SU-DHL-6 (cell line): ENCODE results near the gene ALKBH3.

ENCODE experiments used
- H2AFZ ChIP-seq: fragments of 200-600 bp; sonication (generic); 2 replicates; pipeline ENCODE4 v1.6.1; 2014; ENCODE audit warnings: low read depth, mild to moderate bottlenecking, moderate library complexity, mixed read lengths, antibody characterized with exemption, low read length; ENCODE audit not compliant: severe bottlenecking
- H3F3A ChIP-seq: fragments of 200-600 bp; shearing (Covaris generic); 2 replicates; pipeline ENCODE4 v1.6.0; 2016; ENCODE audit warnings: antibody characterized with exemption, mild to moderate bottlenecking; ENCODE audit not compliant: insufficient read depth
- H3K27ac ChIP-seq: fragments of 200-600 bp; sonication (generic); 2 replicates; pipeline ENCODE4 v1.5.1; 2016; ENCODE audit warnings: low read depth, mild to moderate bottlenecking, low read length, moderate library complexity, mixed read lengths
- H3K27me3 ChIP-seq: fragments of 200-600 bp; sonication (generic), shearing (Covaris generic); 2 replicates; pipeline ENCODE4 v1.6.0; 2014; ENCODE audit warnings: mild to moderate bottlenecking, low read length
- H3K36me3 ChIP-seq: fragments of 200-600 bp; sonication (generic); 2 replicates; pipeline ENCODE4 v1.6.1; 2014; ENCODE audit warnings: mild to moderate bottlenecking, low read length, mixed read lengths
- H3K4me2 ChIP-seq: fragments of 300-600, 200-600 bp; shearing (Covaris generic), sonication (generic); 2 replicates; pipeline ENCODE4 v1.6.0; 2014; ENCODE audit warnings: low read length, low read depth, mild to moderate bottlenecking; ENCODE audit not compliant: poor library complexity, severe bottlenecking
- H3K4me3 ChIP-seq: fragments of 200-600 bp; sonication (generic); 2 replicates; pipeline ENCODE4 v1.5.1; 2014; ENCODE audit warnings: antibody characterized with exemption, low read length, mild to moderate bottlenecking, mixed read lengths; ENCODE audit not compliant: insufficient read depth, poor library complexity, severe bottlenecking
- H3K79me2 ChIP-seq: fragments of 200-600 bp; sonication (generic); 2 replicates; pipeline ENCODE4 v1.6.1; 2014; ENCODE audit warnings: mild to moderate bottlenecking, low read length, moderate library complexity; ENCODE audit not compliant: insufficient read depth
- H3K9ac ChIP-seq: fragments of 200-600 bp; sonication (generic); 2 replicates; pipeline ENCODE4 v1.7.0; 2014; ENCODE audit warnings: mild to moderate bottlenecking, low read length
- H3K9me2 ChIP-seq: fragments of 200-600 bp; sonication (generic); replicated peaks from 2 replicates; pipeline ENCODE4 v1.6.1; 2014; ENCODE audit warnings: low read length; ENCODE audit not compliant: insufficient read depth
- H3K9me3 ChIP-seq: fragments of 200-600 bp; sonication (generic); 2 replicates; pipeline ENCODE4 v1.6.1; 2014; ENCODE audit warnings: low read length, mixed read lengths; ENCODE audit not compliant: insufficient read depth
- H4K20me1 ChIP-seq: fragments of 200-600 bp; sonication (generic); 2 replicates; pipeline ENCODE4 v1.6.1; 2014; ENCODE audit warnings: low read depth, mild to moderate bottlenecking, antibody characterized with exemption, low read length, moderate library complexity, mixed read lengths
- EZH2phosphoT487 ChIP-seq: fragments of 200-600 bp; sonication (generic), shearing (Covaris generic); conservative IDR thresholded peaks from 2 replicates; pipeline ENCODE4 v1.6.1; 2018; ENCODE audit warnings: mild to moderate bottlenecking, antibody characterized with exemption, low read length, moderate library complexity, mixed read lengths
- TF ChIP-seq, protein P1 (sequence below): fragments of 200-600 bp; sonication (generic); IDR thresholded peaks from one replicate; pipeline ENCODE4 v1.5.1; 2017; ENCODE audit warnings: antibody characterized with exemption, mild to moderate bottlenecking, low read length, moderate library complexity; ENCODE audit not compliant: insufficient read depth, poor library complexity, severe bottlenecking

Gene ALKBH3

DNA sequence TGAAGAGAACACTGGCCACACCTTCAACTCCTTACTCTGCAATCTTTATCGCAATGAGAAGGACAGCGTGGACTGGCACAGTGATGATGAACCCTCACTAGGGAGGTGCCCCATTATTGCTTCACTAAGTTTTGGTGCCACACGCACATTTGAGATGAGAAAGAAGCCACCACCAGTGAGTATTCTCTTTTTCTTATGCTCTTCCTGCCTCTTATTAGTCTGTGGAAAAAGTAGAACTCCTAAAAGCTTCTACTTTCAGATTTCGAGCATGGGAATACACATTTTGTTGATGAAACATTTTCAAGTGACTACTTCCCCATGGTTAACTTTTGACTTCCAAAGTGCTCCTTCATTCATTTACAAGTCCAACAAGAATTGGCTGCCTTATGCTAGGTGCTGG is 20.9 kb downstream of the ALKBH3 start:
- no peaks in the 10 kb centered on the region for H3K27me3 ChIP-seq
- no peaks in the 10 kb centered on the region for H3F3A ChIP-seq
- no peak overlapping the region for H3K27ac ChIP-seq
- no peaks in the 10 kb centered on the region for H3K79me2 ChIP-seq
- no peaks in the 10 kb centered on the region for H3K9me2 ChIP-seq
- no peak overlapping the region for H3K9ac ChIP-seq
- H3K9me3 ChIP-seq = no peaks in the 10 kb centered on the region
- no peaks in the 10 kb centered on the region for H3K36me3 ChIP-seq
- H3K4me2 ChIP-seq = no peak overlapping the region
- H2AFZ ChIP-seq = no peak overlapping the region
- no peak overlapping the region for H3K4me3 ChIP-seq
- no peaks in the 10 kb centered on the region for H4K20me1 ChIP-seq
- no peak for TF ChIP-seq EZH2phosphoT487
- TF ChIP-seq, protein P1, sequence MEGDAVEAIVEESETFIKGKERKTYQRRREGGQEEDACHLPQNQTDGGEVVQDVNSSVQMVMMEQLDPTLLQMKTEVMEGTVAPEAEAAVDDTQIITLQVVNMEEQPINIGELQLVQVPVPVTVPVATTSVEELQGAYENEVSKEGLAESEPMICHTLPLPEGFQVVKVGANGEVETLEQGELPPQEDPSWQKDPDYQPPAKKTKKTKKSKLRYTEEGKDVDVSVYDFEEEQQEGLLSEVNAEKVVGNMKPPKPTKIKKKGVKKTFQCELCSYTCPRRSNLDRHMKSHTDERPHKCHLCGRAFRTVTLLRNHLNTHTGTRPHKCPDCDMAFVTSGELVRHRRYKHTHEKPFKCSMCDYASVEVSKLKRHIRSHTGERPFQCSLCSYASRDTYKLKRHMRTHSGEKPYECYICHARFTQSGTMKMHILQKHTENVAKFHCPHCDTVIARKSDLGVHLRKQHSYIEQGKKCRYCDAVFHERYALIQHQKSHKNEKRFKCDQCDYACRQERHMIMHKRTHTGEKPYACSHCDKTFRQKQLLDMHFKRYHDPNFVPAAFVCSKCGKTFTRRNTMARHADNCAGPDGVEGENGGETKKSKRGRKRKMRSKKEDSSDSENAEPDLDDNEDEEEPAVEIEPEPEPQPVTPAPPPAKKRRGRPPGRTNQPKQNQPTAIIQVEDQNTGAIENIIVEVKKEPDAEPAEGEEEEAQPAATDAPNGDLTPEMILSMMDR = no peak

DNA sequence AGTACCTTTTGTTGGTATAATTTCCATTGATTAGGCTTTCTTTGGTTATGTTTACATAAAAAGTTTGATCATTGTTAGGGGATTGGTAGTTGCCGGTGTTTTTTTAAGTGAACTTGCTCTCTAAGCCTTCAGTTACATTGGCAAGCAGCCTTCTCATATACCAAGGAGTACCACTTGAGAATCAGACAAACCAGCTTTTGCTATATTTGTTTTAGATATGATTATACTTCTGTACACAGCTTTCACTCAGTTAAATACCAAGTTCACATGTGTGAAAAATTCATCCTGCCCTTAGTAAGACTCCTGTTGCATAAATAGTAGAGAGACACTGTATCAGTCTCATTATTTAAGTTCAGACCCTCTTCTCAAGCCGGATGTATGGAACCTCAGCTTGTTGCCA is 22.4 kb downstream of the ALKBH3 start:
- no peaks in the 10 kb centered on the region for H3K79me2 ChIP-seq
- H3K27ac ChIP-seq = no peak overlapping the region
- H3F3A ChIP-seq = no peaks in the 10 kb centered on the region
- H3K9me3 ChIP-seq = no peaks in the 10 kb centered on the region
- TF ChIP-seq EZH2phosphoT487 = no peak
- TF ChIP-seq, protein P1 = no peak
- H3K27me3 ChIP-seq = no peaks in the 10 kb centered on the region
- H3K4me3 ChIP-seq = no peak overlapping the region
- H3K9me2 ChIP-seq = no peaks in the 10 kb centered on the region
- H3K9ac ChIP-seq = no peak overlapping the region
- H3K36me3 ChIP-seq = no peaks in the 10 kb centered on the region
- H4K20me1 ChIP-seq = no peaks in the 10 kb centered on the region
- no peak overlapping the region for H2AFZ ChIP-seq
- no peak overlapping the region for H3K4me2 ChIP-seq

DNA sequence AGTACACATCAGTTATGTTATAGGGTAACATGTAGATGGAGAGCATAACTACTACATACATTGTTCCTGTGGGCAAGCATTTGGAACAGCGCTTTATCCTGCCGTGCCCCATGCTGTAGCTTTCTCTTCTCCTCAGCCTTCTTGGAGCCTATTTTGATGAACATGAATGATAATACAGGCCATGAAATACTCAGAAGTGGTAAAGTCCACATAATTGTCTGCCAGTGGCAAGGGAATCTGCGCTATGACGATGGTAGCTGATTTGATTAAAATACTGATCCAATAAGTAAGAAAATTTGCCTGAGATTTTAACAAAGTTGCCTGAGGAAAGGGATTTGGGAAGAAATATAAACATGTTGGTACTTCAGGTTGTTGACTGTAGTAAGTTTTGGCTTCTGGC is 23.3 kb downstream of the ALKBH3 start:
- Histone ChIP-seq H3K4me2 (no peak overlapping the region), H3K27me3 (no peaks in the 10 kb centered on the region), H4K20me1 (no peaks in the 10 kb centered on the region), H3K9me3 (no peaks in the 10 kb centered on the region), H3K4me3 (no peak overlapping the region), H2AFZ (no peak overlapping the region), H3K79me2 (no peaks in the 10 kb centered on the region), H3K9me2 (no peaks in the 10 kb centered on the region), H3F3A (no peaks in the 10 kb centered on the region), H3K27ac (no peak overlapping the region), H3K36me3 (no peaks in the 10 kb centered on the region), H3K9ac (no peak overlapping the region)
- TF ChIP-seq, protein P1 = no peak
- no peak for TF ChIP-seq EZH2phosphoT487
